Karpas-422 (cell line): ENCODE results near the gene WDR90. TPM values are rescaled to one million over a fixed set of nuclear protein-coding genes. Genes with fewer than 3 reads are reported as not detected.

Source experiments
- DNase-seq: peaks from one replicate; pipeline ENCODE4 v3.0.0-alpha.2; 2015
- H2AFZ ChIP-seq: fragments of 200-600 bp; sonication (generic); 2 replicates; pipeline ENCODE4 v1.6.1; 2014; ENCODE audit warnings: antibody characterized with exemption, low read length, mixed read lengths
- H3K27ac ChIP-seq: fragments of 200-600 bp; sonication (generic); 2 replicates; pipeline ENCODE4 v1.5.1; 2014; ENCODE audit warnings: mild to moderate bottlenecking, low read length, moderate library complexity
- H3K27me3 ChIP-seq: fragments of 200-600 bp; sonication (generic); 2 replicates; pipeline ENCODE4 v1.6.1; 2014; ENCODE audit warnings: low read length, mixed read lengths
- H3K36me3 ChIP-seq: fragments of 200-600 bp; sonication (generic); 2 replicates; pipeline ENCODE4 v1.6.1; 2014; ENCODE audit warnings: low read length, mixed read lengths; ENCODE audit not compliant: insufficient read depth
- H3K4me1 ChIP-seq: fragments of 200-600 bp; sonication (generic); 2 replicates; pipeline ENCODE4 v1.6.1; 2014; ENCODE audit warnings: mild to moderate bottlenecking, low read length, mixed read lengths
- H3K4me2 ChIP-seq: fragments of 200-600 bp; sonication (generic); 2 replicates; pipeline ENCODE4 v1.6.1; 2014; ENCODE audit warnings: low read length, low read depth, mild to moderate bottlenecking; ENCODE audit not compliant: poor library complexity, severe bottlenecking
- H3K4me3 ChIP-seq: fragments of 200-600 bp; sonication (generic); 2 replicates; pipeline ENCODE4 v1.5.1; 2014; ENCODE audit warnings: mild to moderate bottlenecking, antibody characterized with exemption, low read length, mixed read lengths
- H3K79me2 ChIP-seq: fragments of 200-600 bp; sonication (generic); 2 replicates; pipeline ENCODE4 v1.6.1; 2014; ENCODE audit warnings: mild to moderate bottlenecking, low read length, mixed read lengths
- H3K9ac ChIP-seq: fragments of 200-600 bp; sonication (generic); 2 replicates; pipeline ENCODE4 v1.6.0; 2014; ENCODE audit warnings: low read length
- H3K9me2 ChIP-seq: fragments of 200-600 bp; sonication (generic), shearing (Covaris generic); replicated peaks from 2 replicates; pipeline ENCODE4 v1.6.0; 2014; ENCODE audit warnings: mild to moderate bottlenecking, low read length, moderate library complexity; ENCODE audit not compliant: insufficient read depth
- H3K9me3 ChIP-seq: fragments of 300-700, 200-600 bp; sonication (generic); 2 replicates; pipeline ENCODE4 v1.6.1; 2014; ENCODE audit warnings: low read length, mixed read lengths
- H4K20me1 ChIP-seq: fragments of 200-600 bp; sonication (generic); 2 replicates; pipeline ENCODE4 v1.6.1; 2014; ENCODE audit warnings: mild to moderate bottlenecking, antibody characterized with exemption, low read length, low read depth; ENCODE audit not compliant: insufficient read depth
- total RNA-seq: library from RNA; depleted of rRNA; stranded (reverse); fragments of >200 nt; shearing (Covaris generic); gene quantifications from 2 replicates; pipeline ENCODE4 v1.2.3, GENCODE V29; 2014; ENCODE audit warnings: low replicate concordance

WDR90 gene
- total RNA-seq, 1 experiment from 2014 or later, result 37.2 TPM

- Histone ChIP-seq H4K20me1 (peaks cover 13% of the 10 kb centered on the region), H3K4me2 (peak overlapping the region; percentile 93), H3K36me3 (0 out of 2 replicates have a peak, but pooled peaks cover 4% of the 10 kb centered on the region), H3K27ac (no peak overlapping the region), H3K9me2 (no peaks in the 10 kb centered on the region), H3K9me3 (no peaks in the 10 kb centered on the region), H2AFZ (no peak overlapping the region), H3K4me3 (peak overlapping the region; percentile 89), H3K27me3 (no peaks in the 10 kb centered on the region), H3K79me2 (peaks cover 27% of the 10 kb centered on the region), H3K4me1 (peaks cover 30% of the 10 kb centered on the region), H3K9ac (peak overlapping the region; percentile 96)
- DNase-seq, result no peak
These were observed 32.7 kb downstream of the WDR90 start for GRCh38 chr16:681746-682427.

GRCh38 chr16:682493-683395 lies 33.6 kb downstream of the WDR90 start:
- Histone ChIP-seq H3K27me3 (no peaks in the 10 kb centered on the region), H3K4me3 (peak overlapping the region; percentile 78), H4K20me1 (peaks cover 13% of the 10 kb centered on the region), H3K79me2 (peaks cover 27% of the 10 kb centered on the region), H3K36me3 (0 out of 2 replicates have a peak, but pooled peaks cover 4% of the 10 kb centered on the region), H3K4me2 (peak overlapping the region; percentile 75), H3K9me3 (no peaks in the 10 kb centered on the region), H3K9ac (peak overlapping the region; percentile 77), H2AFZ (no peak overlapping the region), H3K27ac (no peak overlapping the region), H3K9me2 (no peaks in the 10 kb centered on the region), H3K4me1 (peaks cover 30% of the 10 kb centered on the region)
- no peak for DNase-seq

GRCh38 chr16:683396-684070 lies 34.4 kb downstream of the WDR90 start:
- Histone ChIP-seq H3K9me2 (no peaks in the 10 kb centered on the region), H3K4me3 (peak overlapping the region; percentile 78), H2AFZ (no peak overlapping the region), H3K79me2 (peaks cover 27% of the 10 kb centered on the region), H3K9me3 (no peaks in the 10 kb centered on the region), H3K9ac (peak overlapping the region; percentile 77), H3K36me3 (0 out of 2 replicates have a peak, but pooled peaks cover 4% of the 10 kb centered on the region), H4K20me1 (peaks cover 13% of the 10 kb centered on the region), H3K27me3 (no peaks in the 10 kb centered on the region), H3K4me1 (peaks cover 30% of the 10 kb centered on the region), H3K27ac (no peak overlapping the region), H3K4me2 (peak overlapping the region; percentile 75)
- peak; percentile 63 for DNase-seq

- Histone ChIP-seq H3K27ac (no peak within 1 kb of the TSS), H3K4me1 (peaks cover 37% of the 10 kb centered on the region), H3K4me3 (peak within 1 kb of the TSS; percentile 78), H4K20me1 (peaks cover 13% of the 10 kb centered on the region), H3K4me2 (peak within 1 kb of the TSS; percentile 75), H3K79me2 (peaks cover 27% of the 10 kb centered on the region), H2AFZ (no peak within 1 kb of the TSS), H3K36me3 (0 out of 2 replicates have a peak, but pooled peaks cover 4% of the 10 kb centered on the region), H3K27me3 (no peaks in the 10 kb centered on the region), H3K9ac (peak within 1 kb of the TSS; percentile 77), H3K9me3 (no peaks in the 10 kb centered on the region), H3K9me2 (no peaks in the 10 kb centered on the region)
- DNase-seq, result peak; percentile 96
These were observed 35.1 kb downstream of the WDR90 start, which contains the start of gene JMJD8 for GRCh38 chr16:684071-684794. Gene JMJD8 (minus strand): TSS chr16:684334. CDS start chr16:684319, 15 bp downstream.

GRCh38 chr16:684961-685696 lies 36.0 kb downstream of the WDR90 start:
- peaks cover 34% of the 10 kb centered on the region for H3K79me2 ChIP-seq
- 0 out of 2 replicates have a peak, but pooled peaks cover 4% of the 10 kb centered on the region for H3K36me3 ChIP-seq
- H4K20me1 ChIP-seq, result peaks cover 13% of the 10 kb centered on the region
- no peak overlapping the region for H3K27ac ChIP-seq
- no peak overlapping the region for H2AFZ ChIP-seq
- no peaks in the 10 kb centered on the region for H3K9me2 ChIP-seq
- no peak overlapping the region for H3K4me2 ChIP-seq
- DNase-seq, result no peak
- no peak overlapping the region for H3K4me3 ChIP-seq
- peaks cover 36% of the 10 kb centered on the region for H3K4me1 ChIP-seq
- no peaks in the 10 kb centered on the region for H3K9me3 ChIP-seq
- no peaks in the 10 kb centered on the region for H3K27me3 ChIP-seq
- H3K9ac ChIP-seq, result no peak overlapping the region

DNA sequence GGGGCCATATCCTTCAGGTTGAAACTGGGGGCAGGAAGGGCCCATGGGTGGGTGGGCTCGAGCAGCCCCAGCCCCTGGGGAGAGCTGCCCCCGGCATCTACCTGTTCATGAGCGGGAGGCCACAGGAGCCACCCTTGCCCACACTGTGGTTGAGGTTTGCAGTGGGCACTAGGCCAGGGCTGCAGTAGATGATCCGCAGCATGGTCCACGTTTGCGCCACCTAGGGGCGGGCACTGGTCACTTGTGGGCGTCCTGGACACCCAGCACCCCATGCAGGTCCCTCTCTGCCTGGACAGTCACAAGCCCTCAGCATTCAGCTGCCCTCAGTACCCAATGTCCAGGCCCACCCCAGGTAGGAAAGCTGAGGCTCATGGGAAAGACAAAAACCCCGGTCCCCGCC lies 36.8 kb downstream of the WDR90 start:
- no peak for DNase-seq
- no peaks in the 10 kb centered on the region; the same call in 1 of the 2 replicates for H3K9me2 ChIP-seq
- peaks cover 9% of the 10 kb centered on the region for H4K20me1 ChIP-seq
- H3K4me3 ChIP-seq, result no peak overlapping the region
- H3K27ac ChIP-seq, result no peak overlapping the region
- no peak overlapping the region for H3K4me2 ChIP-seq
- peaks cover 36% of the 10 kb centered on the region for H3K4me1 ChIP-seq
- no peak overlapping the region for H3K9ac ChIP-seq
- H3K79me2 ChIP-seq, result peaks cover 30% of the 10 kb centered on the region
- H3K9me3 ChIP-seq, result no peaks in the 10 kb centered on the region
- H3K27me3 ChIP-seq, result no peaks in the 10 kb centered on the region
- H3K36me3 ChIP-seq, result 0 out of 2 replicates have a peak, but pooled peaks cover 4% of the 10 kb centered on the region
- no peak overlapping the region for H2AFZ ChIP-seq
